ENCODE results near the gene ALG12.

ALG12 gene

DNA sequence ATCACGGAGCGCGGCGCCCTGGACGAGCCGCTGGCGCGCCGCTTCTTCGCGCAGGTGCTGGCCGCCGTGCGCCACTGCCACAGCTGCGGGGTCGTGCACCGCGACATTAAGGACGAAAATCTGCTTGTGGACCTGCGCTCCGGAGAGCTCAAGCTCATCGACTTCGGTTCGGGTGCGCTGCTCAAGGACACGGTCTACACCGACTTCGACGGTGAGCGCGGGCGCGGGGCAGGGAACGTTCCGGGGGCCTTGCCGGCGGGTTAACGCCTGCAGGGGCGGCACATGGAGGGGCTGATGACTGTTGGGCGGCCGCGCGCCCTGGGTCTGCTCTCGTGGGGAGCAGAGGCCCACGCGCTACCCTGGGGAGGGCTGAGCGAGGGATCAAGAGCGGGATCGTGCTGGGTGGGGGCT lies 43.4 kb upstream of the ALG12 start:
- Histone ChIP-seq H3K9ac (ENCODE audit: low read length) (peak overlapping the region; percentile 56), H4K20me1 (ENCODE audit: insufficient read depth, low read length) (no peaks in the 10 kb centered on the region), H3K4me1 (ENCODE audit: low read length) (0 out of 2 replicates have a peak, but pooled peaks cover 9% of the 10 kb centered on the region), H3K79me2 (ENCODE audit: low read length) (peaks cover 32% of the 10 kb centered on the region), H3K36me3 (replicated peaks; ENCODE audit: insufficient read depth, low read length) (0 out of 2 replicates have a peak, but pooled peaks cover 6% of the 10 kb centered on the region), H3K4me3 (ENCODE audit: low read length) (peak overlapping the region; percentile 94), H3F3A (ENCODE audit: insufficient read depth, low read length) (no peaks in the 10 kb centered on the region), H2AFZ (ENCODE audit: low read length) (no peak overlapping the region), H3K27me3 (replicated peaks; ENCODE audit: insufficient read depth, low read length) (no peaks in the 10 kb centered on the region), H3K9me2 (replicated peaks; ENCODE audit: insufficient read depth, low read length) (no peaks in the 10 kb centered on the region), H3K27ac (ENCODE audit: low read length) (no peak overlapping the region), H3K9me3 (replicated peaks; ENCODE audit: insufficient read depth, low read length) (no peaks in the 10 kb centered on the region), H3K4me2 (ENCODE audit: low read depth, low read length) (peak overlapping the region; percentile 96)
- no peak for TF ChIP-seq CTCF (IDR thresholded peaks at IDR 0.05; ENCODE audit: low read length)
- no peak for TF ChIP-seq EZH2 (optimal IDR thresholded peaks at IDR 0.05; ENCODE audit: low read depth, low read length)
- DNase-seq = no peak

- Histone ChIP-seq H3K27ac (ENCODE audit: low read length) (no peak overlapping the region), H3K4me2 (ENCODE audit: low read depth, low read length) (peak overlapping the region; percentile 96), H3K36me3 (replicated peaks; ENCODE audit: insufficient read depth, low read length) (0 out of 2 replicates have a peak, but pooled peaks cover 6% of the 10 kb centered on the region), H3K27me3 (replicated peaks; ENCODE audit: insufficient read depth, low read length) (no peaks in the 10 kb centered on the region), H3K4me1 (ENCODE audit: low read length) (0 out of 2 replicates have a peak, but pooled peaks cover 9% of the 10 kb centered on the region), H3K9me2 (replicated peaks; ENCODE audit: insufficient read depth, low read length) (no peaks in the 10 kb centered on the region), H3K9me3 (replicated peaks; ENCODE audit: insufficient read depth, low read length) (no peaks in the 10 kb centered on the region), H3K79me2 (ENCODE audit: low read length) (peaks cover 32% of the 10 kb centered on the region), H2AFZ (ENCODE audit: low read length) (no peak overlapping the region), H3F3A (ENCODE audit: insufficient read depth, low read length) (no peaks in the 10 kb centered on the region), H4K20me1 (ENCODE audit: insufficient read depth, low read length) (no peaks in the 10 kb centered on the region), H3K4me3 (ENCODE audit: low read length) (peak overlapping the region; percentile 94), H3K9ac (ENCODE audit: low read length) (peak overlapping the region; percentile 56)
- DNase-seq = peak; percentile 40
- no peak for TF ChIP-seq EZH2 (optimal IDR thresholded peaks at IDR 0.05; ENCODE audit: low read depth, low read length)
- no peak for TF ChIP-seq CTCF (IDR thresholded peaks at IDR 0.05; ENCODE audit: low read length)
- no peak for TF ChIP-seq EZH2phosphoT487 (IDR thresholded peaks at IDR 0.05; ENCODE audit: low read length)
Observed at GRCh38 chr22:49961005-49961600, 42.9 kb upstream of the ALG12 start.

GRCh38 chr22:49960159-49961004 lies 42.1 kb upstream of the ALG12 start, which contains the start of gene PIM3:
PIM3 (plus strand) TSS chr22:49960772; CDS start chr22:49960948, 176 bp downstream.
- Histone ChIP-seq H3K9me2 (replicated peaks; ENCODE audit: insufficient read depth, low read length) (no peaks in the 10 kb centered on the region), H3K9me3 (replicated peaks; ENCODE audit: insufficient read depth, low read length) (no peaks in the 10 kb centered on the region), H3K4me1 (ENCODE audit: low read length) (0 out of 2 replicates have a peak, but pooled peaks cover 9% of the 10 kb centered on the region), H3K27ac (ENCODE audit: low read length) (peak within 1 kb of the TSS; percentile 64; the same call in 1 of the 2 replicates), H3F3A (ENCODE audit: insufficient read depth, low read length) (no peaks in the 10 kb centered on the region), H3K4me3 (ENCODE audit: low read length) (peak within 1 kb of the TSS; percentile 94), H3K9ac (ENCODE audit: low read length) (peak within 1 kb of the TSS; percentile 79), H2AFZ (ENCODE audit: low read length) (peak within 1 kb of the TSS; percentile 88), H3K36me3 (replicated peaks; ENCODE audit: insufficient read depth, low read length) (0 out of 2 replicates have a peak, but pooled peaks cover 6% of the 10 kb centered on the region), H3K4me2 (ENCODE audit: low read depth, low read length) (peak within 1 kb of the TSS; percentile 96), H3K79me2 (ENCODE audit: low read length) (peaks cover 32% of the 10 kb centered on the region), H4K20me1 (ENCODE audit: insufficient read depth, low read length) (no peaks in the 10 kb centered on the region), H3K27me3 (replicated peaks; ENCODE audit: insufficient read depth, low read length) (no peaks in the 10 kb centered on the region)
- DNase-seq = peak; percentile 97
- TF ChIP-seq EZH2phosphoT487 (IDR thresholded peaks at IDR 0.05; ENCODE audit: low read length) (no peak), EZH2 (optimal IDR thresholded peaks at IDR 0.05; ENCODE audit: low read depth, low read length) (no peak), CTCF (IDR thresholded peaks at IDR 0.05; ENCODE audit: low read length) (no peak)
